SK-N-SH treated with all-trans-retinoic acid at 6 μM for 48 hours (cell line): ENCODE results near the gene VAMP1.

Experiments used
- ATAC-seq: fragments of 200-7000 bp; cut with Tn5 transposase; 3 replicates; pipeline ENCODE4 v1.9.1; 2020; ENCODE audit warnings: mild to moderate bottlenecking, moderate library complexity
- ARNTL ChIP-seq: fragments of 450-650 bp; formaldehyde crosslinking; IDR thresholded peaks from 2 replicates; pipeline ENCODE4 v1.5.0; 2020; ENCODE audit warnings: low read depth, mild to moderate bottlenecking, moderate library complexity, borderline replicate concordance
- BACH2 ChIP-seq: fragments of 250-450 bp; sonication (Bioruptor Pico); IDR thresholded peaks from 2 replicates; pipeline ENCODE4 v1.9.0; 2021; ENCODE audit warnings: mild to moderate bottlenecking, borderline replicate concordance
- CSDC2 ChIP-seq: fragments of 250-450 bp; sonication (Bioruptor Pico); IDR thresholded peaks from 2 replicates; pipeline ENCODE4 v1.5.0; 2020; ENCODE audit warnings: mild to moderate bottlenecking, moderate library complexity
- CSRNP3 ChIP-seq: fragments of 250-450 bp; sonication (Bioruptor Pico); IDR thresholded peaks from 2 replicates; pipeline ENCODE4 v1.5.1; 2021; ENCODE audit warnings: mild to moderate bottlenecking, moderate library complexity
- ESRRG ChIP-seq: fragments of 250-450 bp; sonication (Bioruptor Pico); IDR thresholded peaks from 2 replicates; pipeline ENCODE4 v1.6.1; 2021; ENCODE audit warnings: mild to moderate bottlenecking
- GLIS3 ChIP-seq: fragments of 250-450 bp; sonication (Bioruptor Pico); IDR thresholded peaks from 2 replicates; pipeline ENCODE4 v1.5.0; 2020; ENCODE audit warnings: mild to moderate bottlenecking, moderate library complexity
- ISL1 ChIP-seq: fragments of 250-450 bp; sonication (Bioruptor Pico); IDR thresholded peaks from 2 replicates; pipeline ENCODE4 v2.1.2; 2022; ENCODE audit warnings: mild to moderate bottlenecking, moderate library complexity
- POU6F1 ChIP-seq: fragments of 250-450 bp; sonication (Bioruptor Pico); IDR thresholded peaks from 2 replicates; pipeline ENCODE4 v1.8.0; 2021; ENCODE audit warnings: low read depth, mild to moderate bottlenecking, moderate library complexity, borderline replicate concordance
- RARB ChIP-seq: fragments of 250-450 bp; sonication (Bioruptor Pico); IDR thresholded peaks from 2 replicates; pipeline ENCODE4 v1.8.0; 2021; ENCODE audit warnings: mild to moderate bottlenecking, moderate library complexity
- SNAI2 ChIP-seq: fragments of 250-450 bp; sonication (Bioruptor Pico); IDR thresholded peaks from 2 replicates; pipeline ENCODE4 v1.5.0; 2020; ENCODE audit warnings: mild to moderate bottlenecking, moderate library complexity
- TCF4 ChIP-seq: fragments of 250-450 bp; sonication (Bioruptor Pico); IDR thresholded peaks from 2 replicates; pipeline ENCODE4 v1.8.0; 2021; ENCODE audit warnings: mild to moderate bottlenecking, moderate library complexity, borderline replicate concordance
- TOX ChIP-seq: fragments of 250-450 bp; sonication (Bioruptor Pico); IDR thresholded peaks from 2 replicates; pipeline ENCODE4 v1.8.0; 2021; ENCODE audit warnings: mild to moderate bottlenecking, moderate library complexity, borderline replicate concordance
- TSHZ2 ChIP-seq: fragments of 250-450 bp; sonication (Bioruptor Pico); IDR thresholded peaks from 2 replicates; pipeline ENCODE4 v1.5.0; 2020; ENCODE audit warnings: mild to moderate bottlenecking, moderate library complexity
- ZFP3 ChIP-seq: fragments of 250-450 bp; sonication (Bioruptor Pico); IDR thresholded peaks from 2 replicates; pipeline ENCODE4 v1.5.0; 2020; ENCODE audit warnings: mild to moderate bottlenecking, moderate library complexity
- ZFP30 ChIP-seq: fragments of 450-650 bp; formaldehyde crosslinking; IDR thresholded peaks from 2 replicates; pipeline ENCODE4 v1.5.0; 2022; ENCODE audit warnings: mild to moderate bottlenecking, moderate library complexity
- ZNF565 ChIP-seq: fragments of 450-650 bp; formaldehyde crosslinking; conservative IDR thresholded peaks from 2 replicates; pipeline ENCODE4 v1.5.0; 2020; ENCODE audit warnings: low read depth, mild to moderate bottlenecking, moderate library complexity
- ZNF70 ChIP-seq: fragments of 450-650 bp; formaldehyde crosslinking; IDR thresholded peaks from 2 replicates; pipeline ENCODE4 v1.5.0; 2020; ENCODE audit warnings: mild to moderate bottlenecking, moderate library complexity
- TF ChIP-seq, protein P1 (sequence below): fragments of 250-450 bp; sonication (Bioruptor Pico); IDR thresholded peaks from 2 replicates; pipeline ENCODE4 v1.8.0; 2020; ENCODE audit warnings: mild to moderate bottlenecking, moderate library complexity, borderline replicate concordance

Gene VAMP1

GRCh38 chr12:6435961-6436715 is 34.3 kb downstream of the VAMP1 start:
- ATAC-seq: no peak

DNA sequence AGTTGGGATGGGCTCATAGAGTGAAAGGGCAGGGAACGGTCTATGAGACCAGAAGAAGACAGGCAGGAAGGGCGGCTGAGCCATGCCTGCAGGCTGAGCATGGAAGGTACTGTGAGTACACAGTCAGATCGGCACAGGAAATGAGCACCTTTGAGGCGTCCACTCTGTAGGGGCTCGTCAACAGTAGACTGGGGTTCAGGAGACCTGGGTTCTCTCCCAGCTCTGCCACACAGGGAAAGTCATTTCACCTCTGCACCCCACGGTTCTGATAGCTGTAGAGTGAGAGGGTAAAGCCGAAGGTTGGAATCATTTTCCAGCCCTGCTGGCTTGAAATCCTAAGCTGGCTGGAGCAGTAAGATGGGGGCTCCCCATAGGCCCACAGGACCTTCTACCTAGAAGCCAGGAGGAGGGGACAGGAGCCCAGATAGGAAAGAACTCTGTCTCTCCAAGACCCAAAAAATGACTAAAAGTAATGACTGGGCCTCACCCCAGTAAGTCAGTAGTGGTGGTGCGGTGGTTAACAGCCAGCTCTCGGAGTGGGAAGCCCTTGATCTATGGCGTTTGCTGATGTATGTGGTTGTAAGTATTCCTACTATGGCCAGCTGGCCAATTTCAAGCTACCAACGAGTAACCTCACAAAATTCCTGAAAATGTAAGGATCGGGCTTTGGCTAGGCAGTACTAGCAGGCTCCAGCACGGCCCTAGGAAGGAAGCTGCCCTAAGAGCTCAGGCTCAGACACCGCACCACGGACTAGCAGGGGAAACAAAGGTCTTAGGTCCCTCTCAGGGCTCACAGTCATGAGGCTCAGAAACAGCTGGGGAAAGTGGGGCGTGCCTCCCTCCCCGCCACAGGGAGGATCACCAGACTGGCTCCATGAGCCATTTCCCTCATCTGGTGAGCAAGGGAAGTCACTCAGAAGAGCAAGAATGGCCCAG is 36.0 kb downstream of the VAMP1 start:
- no peak for ATAC-seq
- TF ChIP-seq SNAI2: no peak
- no peak for TF ChIP-seq ARNTL (CRISPR knock-in tag)
- no peak for TF ChIP-seq ZNF70
- TF ChIP-seq TSHZ2 (CRISPR knock-in tag): no peak
- no peak for TF ChIP-seq ESRRG (CRISPR knock-in tag)
- TF ChIP-seq GLIS3 (CRISPR knock-in tag): no peak
- no peak for TF ChIP-seq POU6F1
- TF ChIP-seq ZFP30: no peak
- no peak for TF ChIP-seq TOX (CRISPR knock-in tag)
- no peak for TF ChIP-seq ZFP3 (CRISPR knock-in tag)

More at GRCh38 chr12:6435961-6436715, 34.3 kb downstream of the VAMP1 start:
- TF ChIP-seq ZFP3 (CRISPR knock-in tag) (no peak), ESRRG (CRISPR knock-in tag) (no peak), BACH2 (CRISPR knock-in tag) (no peak), GLIS3 (CRISPR knock-in tag) (no peak), TSHZ2 (CRISPR knock-in tag) (no peak), ISL1 (CRISPR knock-in tag) (no peak), POU6F1 (no peak), CSDC2 (CRISPR knock-in tag) (no peak), TOX (CRISPR knock-in tag) (no peak), RARB (no peak), ZFP30 (no peak), TCF4 (CRISPR knock-in tag) (no peak), CSRNP3 (CRISPR knock-in tag) (no peak), ZNF565 (CRISPR knock-in tag) (no peak)
- TF ChIP-seq, protein P1, sequence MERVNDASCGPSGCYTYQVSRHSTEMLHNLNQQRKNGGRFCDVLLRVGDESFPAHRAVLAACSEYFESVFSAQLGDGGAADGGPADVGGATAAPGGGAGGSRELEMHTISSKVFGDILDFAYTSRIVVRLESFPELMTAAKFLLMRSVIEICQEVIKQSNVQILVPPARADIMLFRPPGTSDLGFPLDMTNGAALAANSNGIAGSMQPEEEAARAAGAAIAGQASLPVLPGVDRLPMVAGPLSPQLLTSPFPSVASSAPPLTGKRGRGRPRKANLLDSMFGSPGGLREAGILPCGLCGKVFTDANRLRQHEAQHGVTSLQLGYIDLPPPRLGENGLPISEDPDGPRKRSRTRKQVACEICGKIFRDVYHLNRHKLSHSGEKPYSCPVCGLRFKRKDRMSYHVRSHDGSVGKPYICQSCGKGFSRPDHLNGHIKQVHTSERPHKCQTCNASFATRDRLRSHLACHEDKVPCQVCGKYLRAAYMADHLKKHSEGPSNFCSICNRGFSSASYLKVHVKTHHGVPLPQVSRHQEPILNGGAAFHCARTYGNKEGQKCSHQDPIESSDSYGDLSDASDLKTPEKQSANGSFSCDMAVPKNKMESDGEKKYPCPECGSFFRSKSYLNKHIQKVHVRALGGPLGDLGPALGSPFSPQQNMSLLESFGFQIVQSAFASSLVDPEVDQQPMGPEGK (CRISPR knock-in tag): no peak
